OCI-LY7 (cell line): ENCODE results near the gene PMM2. TPM values are rescaled to one million over a fixed set of nuclear protein-coding genes. Genes with fewer than 3 reads are reported as not detected.

Experiments
- BruUV-seq: library from RNA; stranded (reverse); fragments of 400-500 nt; replicated peaks from 2 replicates; lab custom pipeline; 2021; lab: Mats Ljungman, UMichigan
- CTCF ChIA-PET: fragments of 300-600 bp; sonication (Branson Sonifier 250); formaldehyde crosslinking; loops from one replicate; lab custom pipeline; 2022; ENCODE audit warnings: antibody characterized with exemption; ENCODE audit not compliant: unreplicated experiment; lab: Charles Lee
- POLR2A ChIA-PET: fragments of 300-600 bp; sonication (Branson Sonifier 250); formaldehyde crosslinking; loops from one replicate; lab custom pipeline; 2022; ENCODE audit warnings: antibody characterized with exemption; lab: Charles Lee
- DNase-seq: peaks from one replicate; pipeline ENCODE4 v3.0.0-alpha.2; 2015; ENCODE audit warnings: low spot score
- H2AFZ ChIP-seq: fragments of 200-600 bp; sonication (generic), shearing (Covaris generic); 2 replicates; pipeline ENCODE4 v1.6.1; 2014; ENCODE audit warnings: mild to moderate bottlenecking, antibody characterized with exemption, low read length, moderate library complexity
- H3K27ac ChIP-seq: fragments of 200-600 bp; sonication (generic); 2 replicates; pipeline ENCODE4 v1.5.1; 2014; ENCODE audit warnings: mixed run types, low read depth, mild to moderate bottlenecking, moderate library complexity, low read length, inconsistent platforms; ENCODE audit not compliant: poor library complexity, severe bottlenecking
- H3K36me3 ChIP-seq: fragments of 200-600 bp; sonication (generic); 2 replicates; pipeline ENCODE4 v1.6.1; 2014; ENCODE audit warnings: mild to moderate bottlenecking, antibody characterized with exemption, low read length, moderate library complexity, mixed read lengths; ENCODE audit not compliant: insufficient read depth
- H3K4me1 ChIP-seq: fragments of 200-600 bp; sonication (generic); 2 replicates; pipeline ENCODE4 v1.5.1; 2014; ENCODE audit warnings: mild to moderate bottlenecking, low read length; ENCODE audit not compliant: insufficient read depth, poor library complexity, severe bottlenecking
- H3K4me2 ChIP-seq: fragments of 200-600 bp; sonication (generic); 2 replicates; pipeline ENCODE4 v1.6.1; 2014; ENCODE audit warnings: mild to moderate bottlenecking, low read length
- H3K4me3 ChIP-seq: fragments of 200-600 bp; sonication (generic); 2 replicates; pipeline ENCODE4 v1.5.1; 2014; ENCODE audit warnings: mild to moderate bottlenecking, low read depth, low read length; ENCODE audit not compliant: poor library complexity, severe bottlenecking
- H3K79me2 ChIP-seq: fragments of 200-600 bp; sonication (generic); 2 replicates; pipeline ENCODE4 v1.6.1; 2016; ENCODE audit warnings: low read depth, mild to moderate bottlenecking, low read length, moderate library complexity, mixed read lengths; ENCODE audit not compliant: insufficient read depth
- H3K9me2 ChIP-seq: fragments of 200-600 bp; sonication (generic); 2 replicates; pipeline ENCODE4 v1.6.1; 2016; ENCODE audit warnings: mild to moderate bottlenecking, low read length, mixed read lengths; ENCODE audit not compliant: insufficient read depth
- H3K9me3 ChIP-seq: fragments of 200-600 bp; sonication (generic); 2 replicates; pipeline ENCODE4 v1.6.1; 2014; ENCODE audit warnings: mild to moderate bottlenecking, mixed run types, low read length, mixed read lengths
- H4K20me1 ChIP-seq: fragments of 200-600 bp; sonication (generic); 2 replicates; pipeline ENCODE4 v1.6.1; 2014; ENCODE audit warnings: mild to moderate bottlenecking, antibody characterized with exemption, low read length, moderate library complexity, mixed read lengths; ENCODE audit not compliant: insufficient read depth
- CTCF ChIP-seq: fragments of 200-600 bp; sonication (generic); conservative IDR thresholded peaks from 2 replicates; pipeline ENCODE4 v1.5.1; 2014; ENCODE audit warnings: mild to moderate bottlenecking, antibody characterized with exemption, low read length, moderate library complexity, mixed read lengths
- EZH2phosphoT487 ChIP-seq: fragments of 200-600 bp; sonication (generic); IDR thresholded peaks from 2 replicates; pipeline ENCODE4 v1.6.1; 2018; ENCODE audit warnings: low read depth, borderline replicate concordance, mild to moderate bottlenecking, mixed run types, antibody characterized with exemption, low read length, moderate library complexity, mixed read lengths
- intact Hi-C: fragments of 100-400 bp; cut with micrococcal nuclease; formaldehyde crosslinking; loops from one replicate; pipeline ENCODE4 v1.10.0; 2022; ENCODE audit not compliant: unreplicated experiment
- total RNA-seq, 2 experiments: library from RNA; depleted of rRNA in 1 of 2; stranded (reverse); fragments of >200 nt in 1 of 2; shearing (Covaris generic) in 1 of 2; gene quantifications; 2 replicates each; pipeline ENCODE4 v1.2.3, GENCODE V29; 2014 to 2022

PMM2 gene
- total RNA-seq, 2 experiments from 2014 or later = 39.1 to 53.9 TPM

GRCh38 chr16:8880839-8881510 is 83.3 kb downstream of the PMM2 start:
- Histone ChIP-seq H2AFZ (no peak overlapping the region; the same call in 1 of the 2 replicates), H3K79me2 (no peaks in the 10 kb centered on the region), H3K4me2 (no peak overlapping the region), H3K9me3 (no peaks in the 10 kb centered on the region), H3K4me3 (no peak overlapping the region), H3K36me3 (no peaks in the 10 kb centered on the region), H4K20me1 (no peaks in the 10 kb centered on the region), H3K4me1 (peaks cover 14% of the 10 kb centered on the region), H3K9me2 (no peaks in the 10 kb centered on the region), H3K27ac (no peak overlapping the region)
- intact Hi-C loops = loop anchor here (1.0 to 5.0 kb wide), 6 partner anchors 12 to 314 kb away; partner anchors contain the start of genes CARHSP1, PMM2 and TMEM186
- TF ChIP-seq CTCF (no peak), EZH2phosphoT487 (no peak)
- ChIA-PET CTCF (interaction anchor here (1.0 kb wide), 1 partner anchor 10 kb away, joined by 3 read pairs; no protein-coding TSS in a partner anchor), POLR2A (interaction anchor here (0.6 to 1.0 kb wide), 2 partner anchors 12 to 674 kb away, joined by 3 read pairs; partner anchors contain the start of gene CARHSP1)
- DNase-seq = no peak
- BruUV-seq = no TSS peak

- Histone ChIP-seq H3K4me3 (no peak within 1 kb of the TSS), H3K9me2 (no peaks in the 10 kb centered on the region), H2AFZ (no peak within 1 kb of the TSS), H3K9me3 (no peaks in the 10 kb centered on the region), H3K36me3 (no peaks in the 10 kb centered on the region), H3K27ac (no peak within 1 kb of the TSS), H3K79me2 (no peaks in the 10 kb centered on the region), H3K4me2 (no peak within 1 kb of the TSS), H3K4me1 (peaks cover 14% of the 10 kb centered on the region), H4K20me1 (no peaks in the 10 kb centered on the region)
- ChIA-PET CTCF (no interaction called here), POLR2A (interaction anchor here (0.6 kb wide), 1 partner anchor 20 kb away, joined by 3 read pairs; no protein-coding TSS in a partner anchor)
- no TSS peak for BruUV-seq
- no peak for DNase-seq
- intact Hi-C loops = loop anchor here (5.0 kb wide), 2 partner anchors 85 to 255 kb away; partner anchors contain the start of genes PMM2 and TMEM186
- TF ChIP-seq CTCF = no peak
- TF ChIP-seq EZH2phosphoT487 = no peak
Observed at GRCh38 chr16:8882041-8882617, 84.5 kb downstream of the PMM2 start, which contains the start of gene LITAFD. TSS of gene LITAFD (plus strand) at chr16:8882351. CDS start at chr16:8884356, 2,005 bp downstream.
